ENCODE data around the gene C3orf70. TPM values are rescaled to one million over a fixed set of nuclear protein-coding genes. Genes with fewer than 3 reads are reported as not detected.
"Not testable (repeated sequence)": the region's sequence is repeated elsewhere in the genome, so short reads cannot be mapped to it uniquely, and the experiment has no call there.

Gene C3orf70
- total and polyA plus RNA-seq, 3 donors from 2014 or later = 11.9 to 33.5 (median 21.0) TPM

- Histone ChIP-seq H3K36me3 (ENCODE audit: low read depth, missing control alignments) (no peaks in the 10 kb centered on the region), H3K9me3 (no peaks in the 10 kb centered on the region), H3K27ac (no peak overlapping the region), H3K27me3 (no peaks in the 10 kb centered on the region), H3K4me3 (no peak overlapping the region), H3K4me1 (no peaks in the 10 kb centered on the region)
- no peak for TF ChIP-seq POLR2A (IDR thresholded peaks at IDR 0.05)
- no peak for TF ChIP-seq CTCF (IDR thresholded peaks at IDR 0.05)
- DNase-seq = no peak
- WGBS, 2 donors = 89 to 94% methylated on average over 5 of the region's 5 CpGs
- intact Hi-C loops (cut with DNase I; ENCODE audit: low total_unique reads) = no loop called here
Observed at GRCh38 chr3:185112186-185112585, 40.7 kb downstream of the C3orf70 start.

- DNase-seq; H3K27me3 ChIP-seq; H3K9me3 ChIP-seq; H3K27ac ChIP-seq; H3K36me3 ChIP-seq (ENCODE audit: low read depth, missing control alignments); intact Hi-C loops (cut with DNase I; ENCODE audit: low total_unique reads); H3K4me1 ChIP-seq; H3K4me3 ChIP-seq: not testable (repeated sequence)
- WGBS, 2 donors = 58 to 67% methylated on average over 2 of the region's 2 CpGs
Observed at GRCh38 chr3:185109012-185109411, 43.8 kb downstream of the C3orf70 start.

GRCh38 chr3:185106256-185106890, 46.5 kb downstream of the C3orf70 start:
- H3K36me3 ChIP-seq (ENCODE audit: low read depth, missing control alignments); H3K9me3 ChIP-seq; H3K4me1 ChIP-seq; DNase-seq; H3K4me3 ChIP-seq; H3K27me3 ChIP-seq; intact Hi-C loops (cut with DNase I; ENCODE audit: low total_unique reads); H3K27ac ChIP-seq: not testable (repeated sequence)
- WGBS, 2 donors = 62 to 63% methylated on average over 9 of the region's 9 CpGs

GRCh38 chr3:185103359-185104127, 49.3 kb downstream of the C3orf70 start:
- 72 to 85% methylated on average over 7 of the region's 7 CpGs for WGBS, 2 donors
- peak; percentile 31 for DNase-seq

GRCh38 chr3:185094697-185095096, 58.2 kb downstream of the C3orf70 start:
- Histone ChIP-seq H3K4me1 (no peaks in the 10 kb centered on the region), H3K27me3 (no peaks in the 10 kb centered on the region), H3K36me3 (ENCODE audit: low read depth, missing control alignments) (no peaks in the 10 kb centered on the region), H3K27ac (no peak overlapping the region), H3K9me3 (no peaks in the 10 kb centered on the region), H3K4me3 (no peak overlapping the region)
- DNase-seq = no peak
- TF ChIP-seq POLR2A (IDR thresholded peaks at IDR 0.05) (no peak), CTCF (IDR thresholded peaks at IDR 0.05) (no peak)
- intact Hi-C loops (cut with DNase I; ENCODE audit: low total_unique reads) = no loop called here
- 68 to 78% methylated on average over 4 of the region's 4 CpGs for WGBS, 2 donors

More at GRCh38 chr3:185103359-185104127, 49.3 kb downstream of the C3orf70 start:
- Histone ChIP-seq H3K27ac (peak overlapping the region; percentile 16 to 29), H3K4me1 (peaks cover 6% of the 10 kb centered on the region), H3K27me3 (no peaks in the 10 kb centered on the region), H3K9me3 (no peaks in the 10 kb centered on the region), H3K36me3 (ENCODE audit: low read depth, missing control alignments) (no peaks in the 10 kb centered on the region), H3K4me3 (no peak overlapping the region)
- TF ChIP-seq POLR2A (IDR thresholded peaks at IDR 0.05) = no peak
- TF ChIP-seq CTCF (IDR thresholded peaks at IDR 0.05) = no peak
- intact Hi-C loops (cut with DNase I; ENCODE audit: low total_unique reads) = no loop called here
